LHCN-M2 (cell line): ENCODE measurements around the gene ARHGAP18. TPM values are rescaled to one million over a fixed set of nuclear protein-coding genes. Genes with fewer than 3 reads are reported as not detected.

ENCODE experiments used
- DNase-seq: peaks from one replicate; pipeline ENCODE4 v3.0.0-alpha.2; 2012; ENCODE audit warnings: low read depth
- total RNA-seq: library from RNA; depleted of rRNA; stranded (reverse); fragments of >200 nt; gene quantifications from 2 replicates; pipeline ENCODE4 v1.2.3, GENCODE V29; 2014

The ARHGAP18 gene
- total RNA-seq, 1 experiment from 2014 or later, result 96.8 TPM

- no peak for DNase-seq
Observed at GRCh38 chr6:129691709-129692108, 18.3 kb downstream of the ARHGAP18 start.

- DNase-seq, result no peak
Observed at GRCh38 chr6:129691043-129691640, 18.8 kb downstream of the ARHGAP18 start.

DNA sequence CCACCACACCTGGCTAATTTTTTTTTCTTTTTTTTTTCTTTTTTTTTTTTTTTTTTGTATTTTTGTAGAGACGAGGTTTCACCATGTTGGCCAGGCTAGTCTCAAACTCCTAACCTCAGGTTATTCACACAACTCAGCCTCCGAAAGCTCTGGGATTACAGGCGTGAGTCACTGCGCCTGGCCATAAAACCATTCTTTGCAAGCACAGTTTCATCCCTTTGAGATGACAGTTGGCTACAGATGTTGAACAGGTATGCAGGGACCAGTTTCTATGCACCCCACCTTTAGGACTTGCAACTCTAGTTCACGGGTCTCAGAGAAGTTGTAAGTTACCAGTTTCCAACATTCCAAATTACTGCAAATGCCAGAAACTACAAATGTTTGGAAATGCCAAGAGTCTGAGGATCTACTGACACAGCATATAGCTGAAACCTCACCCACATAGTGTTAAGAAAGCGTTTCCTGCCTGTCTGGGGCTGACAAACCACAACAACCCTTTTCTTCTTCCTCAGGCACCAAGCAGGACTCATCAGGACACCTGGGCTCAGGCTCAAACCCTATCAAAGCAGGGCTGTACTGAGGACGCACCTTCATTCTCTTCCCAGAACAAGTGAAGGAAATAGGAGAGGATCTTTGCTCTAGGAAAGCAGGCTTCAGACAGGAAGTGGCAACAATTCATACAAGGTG is 22.9 kb downstream of the ARHGAP18 start:
- peak; percentile 25 for DNase-seq

DNA sequence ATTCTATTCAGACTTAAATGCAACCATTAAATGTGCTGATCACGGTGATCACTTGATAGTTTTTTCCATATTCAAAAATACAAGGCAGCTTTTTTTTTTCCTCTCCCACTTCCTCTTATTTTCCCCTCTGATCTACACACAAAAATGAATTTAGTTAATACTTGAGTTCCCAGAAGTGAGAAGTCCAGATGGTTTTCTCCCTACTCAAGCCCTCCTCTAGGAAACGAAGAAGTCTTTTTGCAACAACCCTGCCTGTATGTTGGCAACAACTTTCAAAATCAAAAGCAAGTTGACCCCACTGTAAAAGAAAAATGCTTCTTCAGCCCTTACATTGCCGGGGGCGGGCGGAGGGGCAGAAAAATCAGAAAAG is 24.3 kb downstream of the ARHGAP18 start:
- DNase-seq, result no peak

DNA sequence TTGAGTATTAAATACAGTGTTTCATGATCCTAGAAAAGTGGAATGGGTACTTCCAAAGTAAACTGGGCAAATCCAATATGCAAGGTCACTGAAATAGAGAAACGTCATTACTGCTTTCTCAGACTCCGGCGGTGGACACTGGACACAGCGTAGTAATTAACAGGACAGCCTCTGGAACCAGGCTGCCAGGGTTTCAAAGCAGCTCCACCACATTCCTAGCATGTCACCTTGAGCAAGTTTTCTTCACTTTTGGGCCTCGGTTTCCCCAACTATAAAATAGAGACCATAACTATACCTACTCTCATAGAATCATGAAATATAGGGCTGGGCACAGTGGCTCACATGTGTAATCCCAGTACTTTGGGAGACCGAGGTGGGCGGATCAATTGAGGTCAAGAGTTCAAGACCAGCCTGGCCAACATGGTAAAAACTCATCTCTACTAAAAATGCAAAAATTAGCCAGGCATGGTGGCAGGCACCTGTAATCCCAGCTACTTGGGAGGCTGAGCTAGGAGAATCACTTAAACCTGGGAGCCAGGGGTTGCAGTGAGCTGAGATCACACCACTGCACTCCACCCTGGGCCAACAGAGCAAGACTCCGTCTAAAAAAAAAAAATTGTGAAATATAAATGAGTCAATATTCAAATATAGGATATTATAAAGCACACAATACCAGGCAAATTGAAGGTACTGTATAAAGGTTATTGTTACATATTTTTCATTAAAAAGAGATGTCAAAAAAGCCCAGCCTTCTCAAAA is 24.9 kb downstream of the ARHGAP18 start:
- no peak for DNase-seq

- no peak for DNase-seq
Observed at GRCh38 chr6:129684323-129684884, 25.6 kb downstream of the ARHGAP18 start.

- peak; percentile 99 for DNase-seq
Observed at GRCh38 chr6:129683601-129684322, 26.2 kb downstream of the ARHGAP18 start.

- no peak for DNase-seq
Observed at GRCh38 chr6:129681913-129682205, 28.1 kb downstream of the ARHGAP18 start.

DNA sequence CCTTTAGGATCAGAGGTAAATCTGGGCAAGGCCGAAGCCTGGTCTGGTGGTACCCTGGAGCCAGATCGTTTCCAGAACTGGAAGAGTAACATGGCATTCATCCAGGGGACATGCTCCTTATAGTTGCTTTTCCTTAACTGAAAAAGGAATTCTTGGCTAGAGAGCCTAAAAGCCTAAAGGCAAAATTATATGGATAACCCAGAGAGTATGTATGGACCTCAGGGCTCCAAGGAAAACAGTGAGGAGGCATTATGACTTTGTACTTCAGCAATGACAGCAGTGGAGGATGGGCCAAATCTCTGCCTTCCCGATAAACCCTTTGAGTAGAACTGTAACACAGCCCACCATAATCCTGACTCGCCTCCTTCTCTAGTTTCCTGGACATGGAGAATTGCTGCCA is 29.3 kb downstream of the ARHGAP18 start:
- DNase-seq, result no peak

DNA sequence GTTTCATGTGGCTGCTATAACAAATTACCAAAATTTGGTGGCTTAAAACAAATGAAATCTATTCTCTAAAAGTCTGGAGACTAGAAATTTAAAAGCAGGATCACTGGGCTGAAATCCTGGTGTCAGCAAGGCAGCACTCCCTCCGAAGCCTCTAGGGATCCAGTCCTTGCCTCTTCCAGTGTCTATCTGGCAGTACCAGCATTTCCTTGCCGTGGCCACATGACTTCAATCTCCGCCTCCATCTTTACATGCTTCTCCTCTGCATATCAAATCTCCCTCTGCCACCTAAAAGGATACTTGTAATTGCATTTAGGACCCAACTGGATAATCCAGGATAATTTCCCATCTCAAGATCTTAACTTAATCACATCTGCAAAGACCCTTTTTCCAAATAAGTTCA is 30.2 kb downstream of the ARHGAP18 start:
- DNase-seq, result peak; percentile 55

DNA sequence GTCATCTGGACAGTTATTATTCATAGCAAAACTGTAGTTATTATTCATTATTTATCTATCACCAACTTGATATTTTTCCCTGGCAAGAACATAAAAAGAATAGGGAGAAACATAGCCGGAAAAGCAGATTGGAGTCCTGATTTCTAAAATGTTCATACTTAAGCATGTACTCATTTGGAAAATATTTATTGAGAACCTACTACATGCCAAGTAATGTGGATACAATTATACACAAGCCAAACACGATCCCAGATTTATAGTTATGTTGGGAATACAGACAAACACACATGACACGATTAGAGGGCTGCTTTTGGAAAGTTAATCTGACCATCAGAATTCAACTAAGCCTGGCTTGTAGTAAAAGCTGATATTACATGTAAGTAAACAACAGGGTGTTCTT is 30.7 kb downstream of the ARHGAP18 start:
- peak; percentile 34 for DNase-seq

GRCh38 chr6:129678463-129678862 is 31.5 kb downstream of the ARHGAP18 start:
- DNase-seq, result peak; percentile 30

DNA sequence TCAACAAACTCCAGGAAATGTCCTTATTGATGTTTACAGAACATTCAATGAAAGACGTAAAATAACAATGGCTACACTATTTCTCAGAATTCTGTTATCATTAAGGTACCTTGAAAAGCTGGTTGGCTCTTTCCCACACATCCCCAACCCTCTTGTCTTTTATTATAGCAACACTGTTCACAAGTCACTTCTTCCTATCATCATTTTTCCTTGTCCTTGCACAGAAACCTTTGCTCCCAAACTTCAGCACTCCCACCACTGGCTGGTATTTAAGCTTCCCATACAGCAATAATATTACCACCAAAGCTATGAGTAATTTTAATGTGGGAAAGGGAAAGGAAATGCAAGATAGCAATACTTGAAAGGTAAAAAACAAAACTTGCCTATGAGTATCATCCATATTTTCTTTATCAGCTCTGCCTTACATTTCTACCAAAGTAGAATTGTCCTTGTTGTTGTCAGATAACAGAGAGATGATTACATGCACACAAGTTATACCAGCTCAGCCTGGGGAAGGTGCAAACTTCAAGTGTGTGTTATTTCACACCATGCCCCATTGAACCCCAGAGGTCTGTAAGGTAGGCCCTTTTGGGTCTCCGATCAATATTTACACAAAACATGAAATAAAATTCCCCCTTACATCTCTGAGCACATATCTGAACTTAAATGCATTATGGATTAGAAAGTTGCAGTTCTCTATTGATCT is 32.2 kb downstream of the ARHGAP18 start:
- DNase-seq, result peak; percentile 62

DNA sequence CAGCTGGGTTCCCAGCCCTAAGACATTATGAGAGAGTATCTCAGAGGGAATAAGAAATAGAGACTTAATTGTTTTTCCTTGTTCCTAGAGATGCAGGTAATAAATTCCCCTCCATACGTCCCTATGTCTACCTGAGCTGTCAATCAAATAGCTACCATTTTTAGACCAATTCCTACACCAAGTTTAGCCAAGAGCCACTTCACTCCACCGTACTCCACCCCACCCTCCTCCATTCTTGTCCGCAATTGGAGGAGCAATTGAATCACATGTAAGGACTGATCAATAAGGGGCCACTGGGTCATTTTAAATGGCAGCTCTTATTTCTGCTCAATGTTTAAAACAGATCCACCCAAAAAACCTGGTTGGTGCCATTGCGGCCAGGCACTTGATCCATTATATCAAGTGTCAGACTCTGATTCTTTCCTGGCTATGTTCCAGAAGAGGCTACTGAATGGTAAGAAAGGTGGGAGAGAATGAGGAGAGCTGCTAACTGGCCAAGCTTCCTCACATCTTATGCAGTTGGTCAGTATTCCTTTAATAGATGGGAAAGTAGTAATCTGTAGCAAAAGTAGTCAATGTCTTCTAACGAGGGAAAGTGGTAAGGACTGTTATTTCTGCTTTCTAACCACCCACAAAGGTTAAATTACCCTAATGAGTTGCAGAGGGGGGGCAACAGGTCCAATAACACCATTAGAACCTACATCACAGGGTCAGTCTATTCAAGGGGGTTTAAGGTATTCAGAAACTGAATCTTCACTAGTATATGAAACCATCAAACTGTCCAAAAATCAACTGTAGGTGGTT is 34.1 kb downstream of the ARHGAP18 start:
- no peak for DNase-seq

DNA sequence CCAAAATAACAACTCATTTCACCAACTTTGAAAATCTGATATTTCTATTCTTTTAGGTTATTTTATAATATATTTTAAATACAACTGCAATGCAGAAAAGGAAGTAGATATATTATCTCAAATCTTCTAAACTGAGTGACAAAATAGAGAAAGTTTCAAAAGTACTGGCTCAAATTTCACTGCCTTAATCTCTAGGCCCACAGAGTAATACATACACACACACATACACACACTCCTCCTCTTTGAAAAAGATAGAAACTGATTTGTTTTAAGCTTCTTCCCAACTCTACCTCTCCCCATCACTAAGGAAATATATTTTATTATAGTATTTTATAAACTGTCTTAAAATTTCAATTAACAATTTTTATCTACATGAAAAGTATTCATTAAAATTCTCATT is 36.2 kb downstream of the ARHGAP18 start:
- peak; percentile 26 for DNase-seq

DNA sequence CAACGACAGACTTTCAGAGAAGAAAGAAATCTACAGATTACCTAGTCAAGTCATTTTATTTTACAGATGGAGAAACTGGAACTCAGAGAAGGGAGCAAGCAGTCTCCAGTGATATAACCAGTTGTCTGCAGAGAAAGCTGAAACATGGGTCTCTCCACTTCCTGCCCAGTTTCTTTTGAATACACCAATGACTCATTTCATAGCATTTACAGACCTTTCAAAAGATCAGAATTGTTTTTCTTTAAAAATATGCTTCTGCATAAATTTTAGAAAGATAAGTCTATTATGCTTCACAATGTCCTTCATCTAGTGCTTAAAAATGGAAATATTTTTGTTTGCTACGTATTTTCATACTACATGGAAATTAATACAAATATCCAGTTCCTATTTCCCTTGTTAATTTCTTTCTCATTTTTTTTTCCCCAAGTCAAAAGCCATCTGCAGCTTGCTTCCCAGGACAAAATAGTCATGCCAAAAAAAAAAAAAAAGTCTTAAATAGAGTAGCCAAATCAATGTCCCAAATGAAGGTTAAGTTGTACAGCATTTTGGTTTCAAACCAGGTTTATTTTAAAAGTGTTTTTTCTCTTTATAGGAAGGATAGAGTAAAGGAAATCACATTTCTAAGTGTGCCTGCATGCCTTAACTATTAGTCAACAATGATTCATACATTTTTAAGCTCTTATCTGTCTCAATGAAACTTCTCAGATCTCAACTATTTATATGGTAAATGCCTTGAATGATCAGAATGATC is 36.9 kb downstream of the ARHGAP18 start:
- peak; percentile 88 for DNase-seq

- no peak for DNase-seq
Observed at GRCh38 chr6:129672341-129672682, 37.7 kb downstream of the ARHGAP18 start.

GRCh38 chr6:129671442-129672340 is 38.3 kb downstream of the ARHGAP18 start:
- peak; percentile 66 for DNase-seq

GRCh38 chr6:129670634-129671033 is 39.3 kb downstream of the ARHGAP18 start:
- no peak for DNase-seq
